ENCODE results near the gene ARHGEF10L.

Gene ARHGEF10L

DNA sequence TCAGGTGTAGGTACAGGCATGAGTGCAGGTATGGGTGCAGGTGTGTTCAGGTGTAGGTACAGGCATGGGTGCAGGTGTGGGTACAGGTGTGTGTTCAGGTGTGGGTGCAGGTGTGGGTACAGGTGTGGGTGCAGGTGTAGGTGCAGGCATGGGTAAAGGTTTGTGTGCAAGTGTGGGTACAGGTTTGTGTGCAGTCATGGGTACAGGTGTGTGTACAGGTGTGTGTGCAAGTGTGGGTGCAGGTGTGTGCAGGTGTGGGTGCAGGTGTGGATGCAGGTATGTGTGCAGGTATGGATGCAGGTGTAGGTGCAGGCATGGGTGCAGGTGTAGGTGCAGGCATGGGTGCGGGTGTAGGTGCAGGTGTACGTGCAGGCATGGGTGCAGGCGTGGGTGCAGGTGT, 136.2 kb downstream of the ARHGEF10L start:
- Histone ChIP-seq H2BK120ac (ENCODE audit: low read depth, low read length) (no peak overlapping the region), H2BK12ac (ENCODE audit: low read length in 2 of 2) (no peak overlapping the region), H3K4me2 (ENCODE audit: low read length, poor library complexity, severe bottlenecking) (no peak overlapping the region), H4K8ac (ENCODE audit: low read length) (no peak overlapping the region), H3K14ac (ENCODE audit: low read length in 2 of 2) (no peak overlapping the region), H3K9me3 (ENCODE audit: control insufficient read depth, low read length) (no peaks in the 10 kb centered on the region), H3K36me3 (ENCODE audit: control insufficient read depth in 1 of 2, insufficient read depth in 2 of 2, low read depth in 1 of 2, low read length in 2 of 2) (peaks cover 0 to 56% of the 10 kb centered on the region in 2 experiments), H2BK5ac (ENCODE audit: low read depth, low read length, poor library complexity, severe bottlenecking) (no peak overlapping the region), H3K4ac (ENCODE audit: low read depth in 1 of 2, low read length in 2 of 2) (no peak overlapping the region), H2BK15ac (ENCODE audit: low read depth, poor library complexity, severe bottlenecking) (no peak overlapping the region), H2AFZ (ENCODE audit: low read depth, low read length) (no peak overlapping the region), H3K18ac (ENCODE audit: low read depth in 1 of 2, low read length in 2 of 2) (no peak overlapping the region), H4K91ac (ENCODE audit: low read length) (peak overlapping the region; percentile 61), H3K27ac (ENCODE audit: low read length, poor library complexity, severe bottlenecking) (no peak overlapping the region), H3K27me3 (ENCODE audit: control insufficient read depth in 1 of 2, insufficient read depth in 1 of 2, low read length in 2 of 2) (no peaks in the 10 kb centered on the region), H2AK5ac (ENCODE audit: low read length, severe bottlenecking) (no peak overlapping the region), H3K4me3 (ENCODE audit: insufficient read depth in 1 of 2, low read depth in 1 of 2, low read length in 2 of 2) (peak overlapping the region in 1 of 2 experiments; percentile 22), H3K23ac (ENCODE audit: low read length in 2 of 2) (no peak overlapping the region), H3K9ac (ENCODE audit: low read length) (no peak overlapping the region), H3K4me1 (ENCODE audit: control insufficient read depth, insufficient read depth, low read depth, low read length) (peaks cover 19% of the 10 kb centered on the region), H3K79me1 (replicated peaks; ENCODE audit: low read length, poor library complexity, severe bottlenecking) (peaks cover 5% of the 10 kb centered on the region)
- WGBS: 100% methylated on average over 3 of the region's 3 CpGs
- no peak for DNase-seq

DNA sequence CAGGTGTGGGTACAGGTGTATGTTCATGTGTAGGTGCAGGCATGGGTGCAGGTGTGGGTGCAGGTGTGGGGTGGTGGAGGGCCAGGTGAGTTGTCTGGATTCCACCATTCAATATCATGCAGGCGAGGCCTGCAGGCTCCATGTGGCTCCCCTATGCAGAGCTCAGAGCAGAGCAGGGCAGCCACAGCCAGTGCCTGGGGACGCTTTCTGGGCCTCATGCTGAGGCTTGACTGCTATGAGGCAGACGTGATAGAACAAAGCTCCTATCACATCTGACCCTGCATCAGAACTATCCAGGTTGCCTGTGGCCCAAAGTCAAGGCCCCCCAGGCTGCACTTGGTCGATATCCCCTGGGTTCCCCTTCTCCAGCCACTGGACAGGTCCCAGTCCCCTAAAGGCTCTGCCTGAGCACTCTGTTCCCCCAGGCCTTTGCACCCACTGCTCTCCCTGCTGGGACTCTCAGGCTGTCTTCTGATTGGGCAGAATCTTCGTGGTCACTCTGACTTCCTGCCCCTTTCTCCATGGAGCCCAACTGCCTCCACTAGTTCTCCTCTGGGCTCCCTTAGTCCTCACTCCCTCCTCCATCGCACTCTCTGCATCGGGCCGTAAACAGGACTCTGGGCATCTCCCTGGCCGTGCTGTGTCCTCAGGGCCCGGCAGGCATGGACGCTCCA, 137.0 kb downstream of the ARHGEF10L start:
- Histone ChIP-seq H4K8ac (ENCODE audit: low read length) (no peak overlapping the region), H3K36me3 (ENCODE audit: control insufficient read depth in 1 of 2, insufficient read depth in 2 of 2, low read depth in 1 of 2, low read length in 2 of 2) (peaks cover 6 to 50% of the 10 kb centered on the region in 2 experiments), H3K9me3 (ENCODE audit: control insufficient read depth, low read length) (no peaks in the 10 kb centered on the region), H3K4me2 (ENCODE audit: low read length, poor library complexity, severe bottlenecking) (no peak overlapping the region), H2BK5ac (ENCODE audit: low read depth, low read length, poor library complexity, severe bottlenecking) (no peak overlapping the region), H3K4me1 (ENCODE audit: control insufficient read depth, insufficient read depth, low read depth, low read length) (peaks cover 17% of the 10 kb centered on the region), H2AK5ac (ENCODE audit: low read length, severe bottlenecking) (no peak overlapping the region), H3K9ac (ENCODE audit: low read length) (no peak overlapping the region), H3K27me3 (ENCODE audit: control insufficient read depth in 1 of 2, insufficient read depth in 1 of 2, low read length in 2 of 2) (no peaks in the 10 kb centered on the region), H3K4me3 (ENCODE audit: insufficient read depth in 1 of 2, low read depth in 1 of 2, low read length in 2 of 2) (no peak overlapping the region), H2BK120ac (ENCODE audit: low read depth, low read length) (no peak overlapping the region), H2AFZ (ENCODE audit: low read depth, low read length) (no peak overlapping the region), H3K14ac (ENCODE audit: low read length in 2 of 2) (no peak overlapping the region), H3K79me1 (replicated peaks; ENCODE audit: low read length, poor library complexity, severe bottlenecking) (peaks cover 5% of the 10 kb centered on the region), H3K27ac (ENCODE audit: low read length, poor library complexity, severe bottlenecking) (no peak overlapping the region), H4K91ac (ENCODE audit: low read length) (no peak overlapping the region), H3K18ac (ENCODE audit: low read depth in 1 of 2, low read length in 2 of 2) (no peak overlapping the region), H3K4ac (ENCODE audit: low read depth in 1 of 2, low read length in 2 of 2) (no peak overlapping the region), H3K23ac (ENCODE audit: low read length in 2 of 2) (no peak overlapping the region), H2BK12ac (ENCODE audit: low read length in 2 of 2) (no peak overlapping the region), H2BK15ac (ENCODE audit: low read depth, poor library complexity, severe bottlenecking) (no peak overlapping the region)
- WGBS: 94% methylated on average over 11 of the region's 11 CpGs
- DNase-seq: no peak

- Histone ChIP-seq H4K8ac (ENCODE audit: low read length) (no peak overlapping the region), H3K4me2 (ENCODE audit: low read length, poor library complexity, severe bottlenecking) (no peak overlapping the region), H3K27me3 (ENCODE audit: control insufficient read depth in 1 of 2, insufficient read depth in 1 of 2, low read length in 2 of 2) (no peaks in the 10 kb centered on the region), H3K9ac (ENCODE audit: low read length) (no peak overlapping the region), H3K36me3 (ENCODE audit: control insufficient read depth in 1 of 2, insufficient read depth in 2 of 2, low read depth in 1 of 2, low read length in 2 of 2) (peaks cover 6 to 44% of the 10 kb centered on the region in 2 experiments), H3K18ac (ENCODE audit: low read depth in 1 of 2, low read length in 2 of 2) (no peak overlapping the region), H2BK15ac (ENCODE audit: low read depth, poor library complexity, severe bottlenecking) (no peak overlapping the region), H3K23ac (ENCODE audit: low read length in 2 of 2) (no peak overlapping the region), H3K14ac (ENCODE audit: low read length in 2 of 2) (no peak overlapping the region), H2BK120ac (ENCODE audit: low read depth, low read length) (no peak overlapping the region), H3K4ac (ENCODE audit: low read depth in 1 of 2, low read length in 2 of 2) (no peak overlapping the region), H2AK5ac (ENCODE audit: low read length, severe bottlenecking) (no peak overlapping the region), H3K27ac (ENCODE audit: low read length, poor library complexity, severe bottlenecking) (no peak overlapping the region), H3K4me1 (ENCODE audit: control insufficient read depth, insufficient read depth, low read depth, low read length) (peaks cover 16% of the 10 kb centered on the region), H3K79me1 (replicated peaks; ENCODE audit: low read length, poor library complexity, severe bottlenecking) (peaks cover 2% of the 10 kb centered on the region), H4K91ac (ENCODE audit: low read length) (no peak overlapping the region), H2BK12ac (ENCODE audit: low read length in 2 of 2) (no peak overlapping the region), H3K4me3 (ENCODE audit: insufficient read depth in 1 of 2, low read depth in 1 of 2, low read length in 2 of 2) (no peak overlapping the region), H2BK5ac (ENCODE audit: low read depth, low read length, poor library complexity, severe bottlenecking) (no peak overlapping the region), H2AFZ (ENCODE audit: low read depth, low read length) (no peak overlapping the region), H3K9me3 (ENCODE audit: control insufficient read depth, low read length) (no peaks in the 10 kb centered on the region)
- DNase-seq: no peak
- WGBS: 98% methylated on average over 4 of the region's 6 CpGs
Measured at GRCh38 chr1:17678011-17678410, 138.5 kb downstream of the ARHGEF10L start.

GRCh38 chr1:17679856-17680255, 140.4 kb downstream of the ARHGEF10L start:
- Histone ChIP-seq H3K18ac (ENCODE audit: low read depth in 1 of 2, low read length in 2 of 2) (no peak overlapping the region), H3K4me3 (ENCODE audit: insufficient read depth in 1 of 2, low read depth in 1 of 2, low read length in 2 of 2) (no peak overlapping the region), H4K8ac (ENCODE audit: low read length) (no peak overlapping the region), H3K36me3 (ENCODE audit: control insufficient read depth in 1 of 2, insufficient read depth in 2 of 2, low read depth in 1 of 2, low read length in 2 of 2) (peaks cover 6 to 40% of the 10 kb centered on the region in 2 experiments), H3K9ac (ENCODE audit: low read length) (no peak overlapping the region), H2BK120ac (ENCODE audit: low read depth, low read length) (no peak overlapping the region), H3K79me1 (replicated peaks; ENCODE audit: low read length, poor library complexity, severe bottlenecking) (no peaks in the 10 kb centered on the region), H2AFZ (ENCODE audit: low read depth, low read length) (no peak overlapping the region), H3K4me2 (ENCODE audit: low read length, poor library complexity, severe bottlenecking) (no peak overlapping the region), H3K4ac (ENCODE audit: low read depth in 1 of 2, low read length in 2 of 2) (no peak overlapping the region), H3K4me1 (ENCODE audit: control insufficient read depth, insufficient read depth, low read depth, low read length) (peaks cover 12% of the 10 kb centered on the region), H3K27ac (ENCODE audit: low read length, poor library complexity, severe bottlenecking) (no peak overlapping the region), H2BK12ac (ENCODE audit: low read length in 2 of 2) (no peak overlapping the region), H3K27me3 (ENCODE audit: control insufficient read depth in 1 of 2, insufficient read depth in 1 of 2, low read length in 2 of 2) (no peaks in the 10 kb centered on the region), H3K14ac (ENCODE audit: low read length in 2 of 2) (no peak overlapping the region), H3K9me3 (ENCODE audit: control insufficient read depth, low read length) (no peaks in the 10 kb centered on the region), H3K23ac (ENCODE audit: low read length in 2 of 2) (no peak overlapping the region), H2BK5ac (ENCODE audit: low read depth, low read length, poor library complexity, severe bottlenecking) (no peak overlapping the region), H2AK5ac (ENCODE audit: low read length, severe bottlenecking) (no peak overlapping the region), H2BK15ac (ENCODE audit: low read depth, poor library complexity, severe bottlenecking) (no peak overlapping the region), H4K91ac (ENCODE audit: low read length) (no peak overlapping the region)
- DNase-seq: no peak
- 93% methylated on average over 16 of the region's 16 CpGs for WGBS
